DND-41 (cell line): ENCODE measurements around the gene COLEC12.

Source experiments
- CTCF ChIP-seq: IDR thresholded peaks from 2 replicates; pipeline ENCODE4 v1.5.1; 2012; ENCODE audit warnings: borderline replicate concordance, low read length, moderate library complexity, mild to moderate bottlenecking; ENCODE audit not compliant: poor library complexity, severe bottlenecking; ENCODE audit errors: extremely low read depth
- EZH2 ChIP-seq: IDR thresholded peaks from 3 replicates; pipeline ENCODE4 v1.6.1; 2012; ENCODE audit warnings: borderline replicate concordance, low read depth, mild to moderate bottlenecking, moderate library complexity, low read length, inconsistent platforms; ENCODE audit not compliant: severe bottlenecking

- TF ChIP-seq CTCF (no peak), EZH2 (no peak)
These were observed 100.8 kb downstream of the COLEC12 start for GRCh38 chr18:399631-400135.
